Stimulated activated naive CD8-positive, alpha-beta T cell treated with anti-CD3 and anti-CD28 coated beads, Interleukin-15, amount 100 ng/mL, for 72 hours (primary cell): ENCODE results near the gene PPIP5K1.

Source experiments
- ATAC-seq: fragments of 150-1000 bp; cut with Tn5 transposase; 2 replicates; pipeline ENCODE4 v1.10.0; 2021; ENCODE audit warnings: mild to moderate bottlenecking, moderate library complexity
- DNase-seq, 2 donors: peaks; one replicate each; pipeline ENCODE4 v3.0.0; 2021 to 2022
- H3K27ac Mint-ChIP-seq, 2 donors: one replicate each; pipeline ENCODE4 v1.8.0; 2022; ENCODE audit warnings: mild to moderate bottlenecking in 2 of 2, mixed read lengths in 2 of 2, moderate library complexity in 2 of 2
- H3K27me3 Mint-ChIP-seq: one replicate; pipeline ENCODE4 v1.8.0; 2022; ENCODE audit warnings: mixed read lengths
- H3K4me1 Mint-ChIP-seq: one replicate; pipeline ENCODE4 v1.8.0; 2022; ENCODE audit warnings: mild to moderate bottlenecking, mixed read lengths
- H3K4me3 Mint-ChIP-seq, 2 donors: one replicate each; pipeline ENCODE4 v1.8.0; 2022; ENCODE audit warnings: mild to moderate bottlenecking in 2 of 2, mixed read lengths in 2 of 2, moderate library complexity in 1 of 2
- H3K9me3 Mint-ChIP-seq, 2 donors: one replicate each; pipeline ENCODE4 v1.8.0; 2022; ENCODE audit warnings: mixed read lengths in 2 of 2

The PPIP5K1 gene

GRCh38 chr15:43527802-43528541 is 62.0 kb downstream of the PPIP5K1 start:
- H3K9me3 Mint-ChIP-seq = no peaks in the 10 kb centered on the region
- H3K27ac Mint-ChIP-seq = peak overlapping the region in 1 of 2 donors; percentile 49
- H3K27me3 Mint-ChIP-seq = no peaks in the 10 kb centered on the region
- H3K4me1 Mint-ChIP-seq = peaks cover 15% of the 10 kb centered on the region
- ATAC-seq = no peak
- DNase-seq = no peak
- no peak overlapping the region for H3K4me3 Mint-ChIP-seq

GRCh38 chr15:43527016-43527801 is 62.8 kb downstream of the PPIP5K1 start:
- Mint-ChIP-seq H3K27ac (no peak overlapping the region), H3K4me1 (peaks cover 15% of the 10 kb centered on the region), H3K4me3 (no peak overlapping the region), H3K27me3 (no peaks in the 10 kb centered on the region), H3K9me3 (no peaks in the 10 kb centered on the region)
- no peak for DNase-seq
- ATAC-seq = no peak

GRCh38 chr15:43526261-43526930 is 63.6 kb downstream of the PPIP5K1 start:
- Mint-ChIP-seq H3K4me3 (no peak overlapping the region), H3K4me1 (peaks cover 15% of the 10 kb centered on the region), H3K27ac (no peak overlapping the region), H3K9me3 (no peaks in the 10 kb centered on the region), H3K27me3 (no peaks in the 10 kb centered on the region)
- ATAC-seq (no peak), DNase-seq (no peak)

GRCh38 chr15:43525131-43525530 is 64.9 kb downstream of the PPIP5K1 start:
- no peak for DNase-seq
- peaks cover 15% of the 10 kb centered on the region for H3K4me1 Mint-ChIP-seq
- no peaks in the 10 kb centered on the region for H3K27me3 Mint-ChIP-seq
- no peak for ATAC-seq
- no peaks in the 10 kb centered on the region for H3K9me3 Mint-ChIP-seq
- peak overlapping the region; percentile 23 to 86 for H3K27ac Mint-ChIP-seq
- no peak overlapping the region for H3K4me3 Mint-ChIP-seq

- peaks cover 3% of the 10 kb centered on the region for H3K27me3 Mint-ChIP-seq
- DNase-seq (no peak), ATAC-seq (no peak)
- H3K4me3 Mint-ChIP-seq = no peak overlapping the region
- peaks cover 15% of the 10 kb centered on the region for H3K4me1 Mint-ChIP-seq
- H3K27ac Mint-ChIP-seq = peak overlapping the region; percentile 32 to 55
- H3K9me3 Mint-ChIP-seq = no peaks in the 10 kb centered on the region
Observed at GRCh38 chr15:43524254-43524845, 65.7 kb downstream of the PPIP5K1 start.

GRCh38 chr15:43523646-43524045 is 66.4 kb downstream of the PPIP5K1 start:
- no peak overlapping the region for H3K4me3 Mint-ChIP-seq
- peaks cover 10% of the 10 kb centered on the region for H3K27me3 Mint-ChIP-seq
- H3K4me1 Mint-ChIP-seq = peaks cover 22% of the 10 kb centered on the region
- DNase-seq (no peak), ATAC-seq (no peak)
- H3K27ac Mint-ChIP-seq = no peak overlapping the region
- H3K9me3 Mint-ChIP-seq = no peaks in the 10 kb centered on the region

- no peaks in the 10 kb centered on the region for H3K9me3 Mint-ChIP-seq
- no peak overlapping the region for H3K27ac Mint-ChIP-seq
- peaks cover 24% of the 10 kb centered on the region for H3K27me3 Mint-ChIP-seq
- ATAC-seq (no peak), DNase-seq (no peak)
- peaks cover 36% of the 10 kb centered on the region for H3K4me1 Mint-ChIP-seq
- H3K4me3 Mint-ChIP-seq = no peak overlapping the region
Observed at GRCh38 chr15:43522247-43522646, 67.8 kb downstream of the PPIP5K1 start.

GRCh38 chr15:43521419-43521818 is 68.6 kb downstream of the PPIP5K1 start:
- Mint-ChIP-seq H3K4me3 (no peak overlapping the region), H3K27ac (no peak overlapping the region), H3K4me1 (peaks cover 44% of the 10 kb centered on the region), H3K9me3 (no peaks in the 10 kb centered on the region), H3K27me3 (peaks cover 32% of the 10 kb centered on the region)
- ATAC-seq (no peak), DNase-seq (no peak)

GRCh38 chr15:43520138-43520537 is 69.9 kb downstream of the PPIP5K1 start:
- ATAC-seq = no peak
- DNase-seq = no peak
- H3K27ac Mint-ChIP-seq = no peak overlapping the region
- H3K4me3 Mint-ChIP-seq = no peak overlapping the region
- H3K9me3 Mint-ChIP-seq = no peaks in the 10 kb centered on the region
- peaks cover 42% of the 10 kb centered on the region for H3K27me3 Mint-ChIP-seq
- peaks cover 51% of the 10 kb centered on the region for H3K4me1 Mint-ChIP-seq

GRCh38 chr15:43519196-43519595 is 70.8 kb downstream of the PPIP5K1 start:
- Mint-ChIP-seq H3K9me3 (no peaks in the 10 kb centered on the region), H3K4me1 (peaks cover 46% of the 10 kb centered on the region), H3K4me3 (peak overlapping the region in 1 of 2 donors; percentile 42), H3K27me3 (peaks cover 42% of the 10 kb centered on the region), H3K27ac (no peak overlapping the region)
- ATAC-seq (no peak), DNase-seq (no peak)

GRCh38 chr15:43518197-43518761 is 71.7 kb downstream of the PPIP5K1 start:
- ATAC-seq = peak; percentile 54
- peaks cover 42% of the 10 kb centered on the region for H3K27me3 Mint-ChIP-seq
- peak overlapping the region; percentile 77 to 87 for H3K4me3 Mint-ChIP-seq
- H3K4me1 Mint-ChIP-seq = peaks cover 52% of the 10 kb centered on the region
- no peak for DNase-seq
- no peaks in the 10 kb centered on the region for H3K9me3 Mint-ChIP-seq
- peak overlapping the region in 1 of 2 donors; percentile 59 for H3K27ac Mint-ChIP-seq

- H3K9me3 Mint-ChIP-seq = no peaks in the 10 kb centered on the region
- DNase-seq (no peak), ATAC-seq (peak; percentile 41)
- peaks cover 52% of the 10 kb centered on the region for H3K4me1 Mint-ChIP-seq
- peak within 1 kb of the TSS; percentile 77 to 87 for H3K4me3 Mint-ChIP-seq
- peaks cover 45% of the 10 kb centered on the region for H3K27me3 Mint-ChIP-seq
- peak within 1 kb of the TSS in 1 of 2 donors; percentile 59 for H3K27ac Mint-ChIP-seq
Observed at GRCh38 chr15:43517354-43518196, 72.4 kb downstream of the PPIP5K1 start, which contains the start of gene MAP1A. Gene MAP1A (plus strand): TSS chr15:43517608. CDS start chr15:43521474, 3,866 bp downstream.

- DNase-seq (no peak), ATAC-seq (no peak)
- peaks cover 52% of the 10 kb centered on the region for H3K4me1 Mint-ChIP-seq
- H3K9me3 Mint-ChIP-seq = no peaks in the 10 kb centered on the region
- peak overlapping the region; percentile 27 to 87 for H3K4me3 Mint-ChIP-seq
- H3K27me3 Mint-ChIP-seq = peaks cover 52% of the 10 kb centered on the region
- no peak overlapping the region for H3K27ac Mint-ChIP-seq
Observed at GRCh38 chr15:43516801-43517353, 73.1 kb downstream of the PPIP5K1 start.

- Mint-ChIP-seq H3K9me3 (no peaks in the 10 kb centered on the region), H3K4me1 (peaks cover 58% of the 10 kb centered on the region), H3K4me3 (no peak overlapping the region), H3K27ac (no peak overlapping the region), H3K27me3 (peaks cover 59% of the 10 kb centered on the region)
- no peak for ATAC-seq
- no peak for DNase-seq
Observed at GRCh38 chr15:43516185-43516584, 73.8 kb downstream of the PPIP5K1 start.
